Measurements from ENCODE around the gene SACM1L. TPM values are rescaled to one million over a fixed set of nuclear protein-coding genes. Genes with fewer than 3 reads are reported as not detected.

SACM1L gene
- total and polyA plus RNA-seq, 4 donors: 12.2 to 35.5 (median 20.5) TPM

DNA sequence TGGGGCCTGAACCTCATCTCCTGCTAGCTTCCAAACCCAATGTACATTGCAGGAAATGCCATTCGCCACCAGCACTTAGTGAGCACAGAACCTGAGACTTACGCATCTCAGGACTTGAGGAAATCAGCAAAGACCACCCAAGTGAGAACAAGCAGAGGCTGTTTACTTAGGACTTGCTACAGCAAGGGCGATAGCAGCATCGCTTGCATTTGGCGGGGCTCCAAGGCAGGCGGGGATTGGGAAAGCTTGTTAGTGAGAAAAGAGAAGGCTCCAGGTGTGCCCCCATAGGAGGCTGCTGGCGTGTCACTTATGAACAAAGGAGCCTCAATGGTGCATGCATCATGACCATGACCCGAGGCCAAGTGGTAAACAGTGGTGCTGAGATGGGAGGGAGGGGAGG lies 87.4 kb downstream of the SACM1L start:
- Histone ChIP-seq H3K27ac (ENCODE audit: low read depth in 1 of 2, low read length in 2 of 2) (no peak overlapping the region), H3K27me3 (ENCODE audit: control insufficient read depth in 4 of 4, insufficient read depth in 4 of 4, low read length in 3 of 4) (no peaks in the 10 kb centered on the region), H3K4me3 (ENCODE audit: low read depth in 1 of 3, low read length in 3 of 3) (no peak overlapping the region), H3K36me3 (ENCODE audit: control insufficient read depth in 4 of 4, insufficient read depth in 3 of 4, low read depth in 1 of 4, low read length in 3 of 4) (no peaks in the 10 kb centered on the region), H3K9me3 (ENCODE audit: control insufficient read depth in 4 of 4, low read length in 3 of 4) (no peaks in the 10 kb centered on the region), H3K4me1 (ENCODE audit: control insufficient read depth in 4 of 4, insufficient read depth in 4 of 4, low read length in 3 of 4) (peaks cover 0 to 13% (median 7%) of the 10 kb centered on the region in 4 donors), H3K9ac (ENCODE audit: low read depth in 1 of 2, low read length in 2 of 2) (no peak overlapping the region)
- TF ChIP-seq NR2F2 (IDR thresholded peaks at IDR 0.05) (no peak), GABPA (IDR thresholded peaks at IDR 0.05 in 1 of 2, conservative IDR thresholded peaks at IDR 0.05 in 1 of 2) (no peak), JUND (IDR thresholded peaks at IDR 0.05) (no peak), SP1 (IDR thresholded peaks at IDR 0.05) (no peak), RXRA (IDR thresholded peaks at IDR 0.05) (no peak), YY1 (IDR thresholded peaks at IDR 0.05) (no peak), TAF1 (conservative IDR thresholded peaks at IDR 0.05) (no peak), EGR1 (IDR thresholded peaks at IDR 0.05; ENCODE audit: low read depth in 2 of 2) (no peak), HNF4A (conservative IDR thresholded peaks at IDR 0.05) (no peak), FOXA2 (IDR thresholded peaks at IDR 0.05) (no peak)
- TF ChIP-seq, protein P1, sequence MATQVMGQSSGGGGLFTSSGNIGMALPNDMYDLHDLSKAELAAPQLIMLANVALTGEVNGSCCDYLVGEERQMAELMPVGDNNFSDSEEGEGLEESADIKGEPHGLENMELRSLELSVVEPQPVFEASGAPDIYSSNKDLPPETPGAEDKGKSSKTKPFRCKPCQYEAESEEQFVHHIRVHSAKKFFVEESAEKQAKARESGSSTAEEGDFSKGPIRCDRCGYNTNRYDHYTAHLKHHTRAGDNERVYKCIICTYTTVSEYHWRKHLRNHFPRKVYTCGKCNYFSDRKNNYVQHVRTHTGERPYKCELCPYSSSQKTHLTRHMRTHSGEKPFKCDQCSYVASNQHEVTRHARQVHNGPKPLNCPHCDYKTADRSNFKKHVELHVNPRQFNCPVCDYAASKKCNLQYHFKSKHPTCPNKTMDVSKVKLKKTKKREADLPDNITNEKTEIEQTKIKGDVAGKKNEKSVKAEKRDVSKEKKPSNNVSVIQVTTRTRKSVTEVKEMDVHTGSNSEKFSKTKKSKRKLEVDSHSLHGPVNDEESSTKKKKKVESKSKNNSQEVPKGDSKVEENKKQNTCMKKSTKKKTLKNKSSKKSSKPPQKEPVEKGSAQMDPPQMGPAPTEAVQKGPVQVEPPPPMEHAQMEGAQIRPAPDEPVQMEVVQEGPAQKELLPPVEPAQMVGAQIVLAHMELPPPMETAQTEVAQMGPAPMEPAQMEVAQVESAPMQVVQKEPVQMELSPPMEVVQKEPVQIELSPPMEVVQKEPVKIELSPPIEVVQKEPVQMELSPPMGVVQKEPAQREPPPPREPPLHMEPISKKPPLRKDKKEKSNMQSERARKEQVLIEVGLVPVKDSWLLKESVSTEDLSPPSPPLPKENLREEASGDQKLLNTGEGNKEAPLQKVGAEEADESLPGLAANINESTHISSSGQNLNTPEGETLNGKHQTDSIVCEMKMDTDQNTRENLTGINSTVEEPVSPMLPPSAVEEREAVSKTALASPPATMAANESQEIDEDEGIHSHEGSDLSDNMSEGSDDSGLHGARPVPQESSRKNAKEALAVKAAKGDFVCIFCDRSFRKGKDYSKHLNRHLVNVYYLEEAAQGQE (IDR thresholded peaks at IDR 0.05): no peak
- TF ChIP-seq, protein P2, sequence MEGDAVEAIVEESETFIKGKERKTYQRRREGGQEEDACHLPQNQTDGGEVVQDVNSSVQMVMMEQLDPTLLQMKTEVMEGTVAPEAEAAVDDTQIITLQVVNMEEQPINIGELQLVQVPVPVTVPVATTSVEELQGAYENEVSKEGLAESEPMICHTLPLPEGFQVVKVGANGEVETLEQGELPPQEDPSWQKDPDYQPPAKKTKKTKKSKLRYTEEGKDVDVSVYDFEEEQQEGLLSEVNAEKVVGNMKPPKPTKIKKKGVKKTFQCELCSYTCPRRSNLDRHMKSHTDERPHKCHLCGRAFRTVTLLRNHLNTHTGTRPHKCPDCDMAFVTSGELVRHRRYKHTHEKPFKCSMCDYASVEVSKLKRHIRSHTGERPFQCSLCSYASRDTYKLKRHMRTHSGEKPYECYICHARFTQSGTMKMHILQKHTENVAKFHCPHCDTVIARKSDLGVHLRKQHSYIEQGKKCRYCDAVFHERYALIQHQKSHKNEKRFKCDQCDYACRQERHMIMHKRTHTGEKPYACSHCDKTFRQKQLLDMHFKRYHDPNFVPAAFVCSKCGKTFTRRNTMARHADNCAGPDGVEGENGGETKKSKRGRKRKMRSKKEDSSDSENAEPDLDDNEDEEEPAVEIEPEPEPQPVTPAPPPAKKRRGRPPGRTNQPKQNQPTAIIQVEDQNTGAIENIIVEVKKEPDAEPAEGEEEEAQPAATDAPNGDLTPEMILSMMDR (IDR thresholded peaks at IDR 0.05; ENCODE audit: low read depth, low read length, missing input control): no peak
- TF ChIP-seq, protein P3, sequence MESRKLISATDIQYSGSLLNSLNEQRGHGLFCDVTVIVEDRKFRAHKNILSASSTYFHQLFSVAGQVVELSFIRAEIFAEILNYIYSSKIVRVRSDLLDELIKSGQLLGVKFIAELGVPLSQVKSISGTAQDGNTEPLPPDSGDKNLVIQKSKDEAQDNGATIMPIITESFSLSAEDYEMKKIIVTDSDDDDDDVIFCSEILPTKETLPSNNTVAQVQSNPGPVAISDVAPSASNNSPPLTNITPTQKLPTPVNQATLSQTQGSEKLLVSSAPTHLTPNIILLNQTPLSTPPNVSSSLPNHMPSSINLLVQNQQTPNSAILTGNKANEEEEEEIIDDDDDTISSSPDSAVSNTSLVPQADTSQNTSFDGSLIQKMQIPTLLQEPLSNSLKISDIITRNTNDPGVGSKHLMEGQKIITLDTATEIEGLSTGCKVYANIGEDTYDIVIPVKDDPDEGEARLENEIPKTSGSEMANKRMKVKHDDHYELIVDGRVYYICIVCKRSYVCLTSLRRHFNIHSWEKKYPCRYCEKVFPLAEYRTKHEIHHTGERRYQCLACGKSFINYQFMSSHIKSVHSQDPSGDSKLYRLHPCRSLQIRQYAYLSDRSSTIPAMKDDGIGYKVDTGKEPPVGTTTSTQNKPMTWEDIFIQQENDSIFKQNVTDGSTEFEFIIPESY (IDR thresholded peaks at IDR 0.05): no peak
- DNase-seq (ENCODE audit: low spot score): no peak
- 64% methylated on average over 8 of the region's 8 CpGs for WGBS

DNA sequence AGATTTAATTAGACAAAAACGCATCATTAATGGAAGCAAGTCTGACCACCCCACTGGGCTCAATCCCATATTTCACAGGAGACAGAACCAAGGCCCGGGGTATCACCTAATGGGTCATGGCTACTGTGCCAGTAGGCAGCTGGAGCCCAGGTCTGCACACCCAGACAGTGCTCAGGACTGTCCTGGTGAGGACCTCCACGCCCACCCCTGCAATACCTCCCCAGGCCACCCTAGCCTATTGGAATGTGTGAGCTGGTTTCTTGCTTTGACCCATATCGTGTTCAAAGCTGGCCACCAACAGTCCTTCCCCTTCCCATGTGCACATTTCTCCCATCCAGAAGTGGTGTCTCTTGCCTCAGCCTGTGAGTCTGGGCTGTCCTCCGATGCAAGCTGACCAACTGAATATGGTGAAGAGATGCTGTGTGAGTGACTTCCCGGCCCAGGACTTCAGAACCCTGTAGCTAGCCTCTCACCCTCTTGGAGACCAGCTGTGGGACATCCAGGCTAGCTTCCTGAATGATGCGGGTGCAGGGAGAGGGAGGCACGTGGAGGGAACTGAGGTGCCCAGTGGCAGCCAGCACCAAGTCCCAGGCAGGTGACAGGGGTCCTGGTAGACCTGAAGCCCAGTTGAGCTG lies 88.0 kb downstream of the SACM1L start:
- Histone ChIP-seq H3K4me1 (ENCODE audit: control insufficient read depth in 4 of 4, insufficient read depth in 4 of 4, low read length in 3 of 4) (peaks cover 0 to 13% (median 7%) of the 10 kb centered on the region in 4 donors), H3K27ac (ENCODE audit: low read depth in 1 of 2, low read length in 2 of 2) (no peak overlapping the region), H3K36me3 (ENCODE audit: control insufficient read depth in 4 of 4, insufficient read depth in 3 of 4, low read depth in 1 of 4, low read length in 3 of 4) (no peaks in the 10 kb centered on the region), H3K27me3 (ENCODE audit: control insufficient read depth in 4 of 4, insufficient read depth in 4 of 4, low read length in 3 of 4) (no peaks in the 10 kb centered on the region), H3K9ac (ENCODE audit: low read depth in 1 of 2, low read length in 2 of 2) (no peak overlapping the region), H3K4me3 (ENCODE audit: low read depth in 1 of 3, low read length in 3 of 3) (no peak overlapping the region), H3K9me3 (ENCODE audit: control insufficient read depth in 4 of 4, low read length in 3 of 4) (no peaks in the 10 kb centered on the region)
- TF ChIP-seq, protein P4, sequence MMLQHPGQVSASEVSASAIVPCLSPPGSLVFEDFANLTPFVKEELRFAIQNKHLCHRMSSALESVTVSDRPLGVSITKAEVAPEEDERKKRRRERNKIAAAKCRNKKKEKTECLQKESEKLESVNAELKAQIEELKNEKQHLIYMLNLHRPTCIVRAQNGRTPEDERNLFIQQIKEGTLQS (IDR thresholded peaks at IDR 0.05): no peak
- no peak for TF ChIP-seq HNF4A (conservative IDR thresholded peaks at IDR 0.05)
- TF ChIP-seq, protein P5, sequence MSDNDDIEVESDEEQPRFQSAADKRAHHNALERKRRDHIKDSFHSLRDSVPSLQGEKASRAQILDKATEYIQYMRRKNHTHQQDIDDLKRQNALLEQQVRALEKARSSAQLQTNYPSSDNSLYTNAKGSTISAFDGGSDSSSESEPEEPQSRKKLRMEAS (IDR thresholded peaks at IDR 0.05): no peak
- TF ChIP-seq YY1 (IDR thresholded peaks at IDR 0.05): no peak
- TF ChIP-seq FOXA2 (IDR thresholded peaks at IDR 0.05): no peak
- TF ChIP-seq EGR1 (IDR thresholded peaks at IDR 0.05; ENCODE audit: low read depth in 2 of 2): no peak
- TF ChIP-seq, protein P2 (IDR thresholded peaks at IDR 0.05; ENCODE audit: low read depth, low read length, missing input control): no peak
- TF ChIP-seq FOXA1 (IDR thresholded peaks at IDR 0.05): no peak
- no peak for DNase-seq (ENCODE audit: low spot score)
- 95% methylated on average over 8 of the region's 8 CpGs for WGBS

Measured in liver (tissue), 9 donors.